GM12875 (cell line): ENCODE data around the gene SSTR5.

Experiments used
- H3K4me3 ChIP-seq: one replicate; pipeline ENCODE4 v1.5.1; 2011; ENCODE audit warnings: low read depth, low read length, control low read depth
- CTCF ChIP-seq: IDR thresholded peaks from 2 replicates; pipeline ENCODE4 v1.5.1; 2011; ENCODE audit warnings: low read depth, mild to moderate bottlenecking, control low read depth, inconsistent platforms, low read length, moderate library complexity, borderline replicate concordance; ENCODE audit not compliant: insufficient read depth

Gene SSTR5

GRCh38 chr16:1126586-1126985 is 54.0 kb downstream of the SSTR5 start:
- no peak for TF ChIP-seq CTCF
- H3K4me3 ChIP-seq: no peak overlapping the region

GRCh38 chr16:1127101-1127500 is 54.6 kb downstream of the SSTR5 start:
- no peak for TF ChIP-seq CTCF
- no peak overlapping the region for H3K4me3 ChIP-seq

- no peak for TF ChIP-seq CTCF
Measured at GRCh38 chr16:1127971-1128715, 55.6 kb downstream of the SSTR5 start.

GRCh38 chr16:1129106-1129960 is 56.8 kb downstream of the SSTR5 start:
- no peak overlapping the region for H3K4me3 ChIP-seq
- no peak for TF ChIP-seq CTCF

More at GRCh38 chr16:1127971-1128715, 55.6 kb downstream of the SSTR5 start:
- H3K4me3 ChIP-seq: no peak overlapping the region

- H3K4me3 ChIP-seq: no peak overlapping the region
- TF ChIP-seq CTCF: no peak
Measured at GRCh38 chr16:1130382-1130781, 57.8 kb downstream of the SSTR5 start.
